NCI-H128 (cell line): Measurements from ENCODE around the gene TTBK2.

ENCODE experiments used
- DNase-seq: peaks from one replicate; lab custom pipeline; 2025; ENCODE audit not compliant: unreplicated experiment; lab: John Stamatoyannopoulos, UW

TTBK2 gene

DNA sequence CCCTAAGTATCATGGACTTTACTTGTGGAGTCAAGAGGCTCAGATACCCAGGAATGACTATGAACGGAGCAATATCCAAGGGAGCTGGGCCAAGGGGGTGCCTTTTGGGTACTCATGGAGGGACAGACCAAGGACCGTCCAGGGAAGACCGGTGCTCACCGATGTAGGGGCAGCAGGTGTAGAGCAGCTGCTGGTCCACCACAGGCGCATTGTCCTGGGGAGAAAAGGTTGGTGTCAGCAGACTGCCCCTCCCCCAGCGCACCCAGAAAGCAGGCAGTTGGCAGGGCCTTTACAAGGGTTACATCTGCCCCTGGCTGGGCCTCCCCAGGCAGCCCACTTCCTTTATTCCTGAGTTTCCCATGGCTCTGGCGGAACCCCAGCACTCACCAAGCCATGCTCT is 191.2 kb downstream of the TTBK2 start:
- DNase-seq: no peak

DNA sequence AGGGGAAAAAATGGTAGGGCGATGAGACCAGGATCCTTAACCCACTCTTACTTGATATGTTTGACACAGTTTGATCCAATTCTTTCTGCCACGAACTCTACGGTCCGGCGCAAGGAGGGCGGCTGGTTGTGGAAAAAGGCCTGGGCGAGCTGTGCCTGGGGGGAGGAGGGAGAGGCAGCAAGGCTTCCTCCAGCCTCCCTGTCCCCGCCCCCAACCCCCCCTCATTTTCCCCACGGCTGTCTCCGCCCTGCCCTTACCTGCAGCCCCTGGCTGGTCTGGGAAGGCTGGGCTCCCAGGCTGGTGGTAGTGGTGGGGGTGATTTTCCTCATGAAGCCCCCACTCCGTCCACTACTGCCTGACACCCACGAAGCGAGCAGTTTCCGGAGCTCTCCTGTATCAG is 191.6 kb downstream of the TTBK2 start:
- DNase-seq: no peak

DNA sequence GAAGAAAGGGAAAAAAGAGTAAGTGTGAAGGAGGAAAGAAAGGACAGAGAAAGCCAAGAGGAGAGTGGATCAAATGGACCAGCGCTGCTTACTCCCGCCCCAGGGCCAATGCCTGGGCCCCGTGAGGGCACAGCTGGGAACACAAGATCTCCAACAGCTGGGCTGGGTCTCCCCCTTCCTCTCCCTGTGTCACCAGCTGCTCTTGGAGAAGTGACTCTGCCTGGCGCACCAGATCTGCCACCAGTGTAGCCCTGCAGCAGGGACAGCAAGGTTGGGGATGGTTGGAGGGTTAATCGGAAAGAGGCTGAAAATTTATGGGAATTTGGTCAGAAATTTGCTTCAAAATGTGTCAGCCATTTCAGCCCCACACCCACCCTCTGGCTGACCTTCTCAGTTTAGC is 192.0 kb downstream of the TTBK2 start:
- no peak for DNase-seq

DNA sequence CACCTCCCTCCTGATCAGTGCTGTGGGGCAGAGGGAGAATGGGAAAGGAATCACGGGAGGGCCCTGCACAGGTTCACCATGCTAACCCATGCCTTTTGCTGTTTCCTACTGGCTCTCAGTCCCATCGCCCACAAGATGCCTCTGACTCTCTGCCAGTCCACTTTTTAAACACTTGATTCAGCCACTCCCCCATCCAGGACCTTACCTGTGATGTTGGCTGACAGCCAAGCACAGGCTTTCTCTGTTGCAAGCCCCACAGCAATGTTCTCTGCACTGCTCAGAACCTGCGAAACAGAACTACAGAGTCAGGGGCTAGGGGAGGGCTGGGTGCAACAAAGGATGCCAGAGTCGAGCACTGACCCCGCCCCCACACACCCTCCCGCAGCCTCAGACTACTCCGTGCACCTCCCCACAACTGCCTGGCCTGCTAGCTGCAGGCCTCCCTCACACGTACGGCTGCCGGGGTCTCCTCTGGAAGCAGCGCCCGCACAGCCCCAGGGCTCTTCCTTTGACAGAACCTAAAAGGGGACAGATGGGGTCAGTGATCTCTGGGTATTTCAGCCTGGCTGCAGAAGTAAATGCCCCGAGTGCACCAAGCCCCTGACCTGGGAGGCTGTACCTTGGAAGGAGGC is 192.7 kb downstream of the TTBK2 start:
- DNase-seq: peak; percentile 8

DNA sequence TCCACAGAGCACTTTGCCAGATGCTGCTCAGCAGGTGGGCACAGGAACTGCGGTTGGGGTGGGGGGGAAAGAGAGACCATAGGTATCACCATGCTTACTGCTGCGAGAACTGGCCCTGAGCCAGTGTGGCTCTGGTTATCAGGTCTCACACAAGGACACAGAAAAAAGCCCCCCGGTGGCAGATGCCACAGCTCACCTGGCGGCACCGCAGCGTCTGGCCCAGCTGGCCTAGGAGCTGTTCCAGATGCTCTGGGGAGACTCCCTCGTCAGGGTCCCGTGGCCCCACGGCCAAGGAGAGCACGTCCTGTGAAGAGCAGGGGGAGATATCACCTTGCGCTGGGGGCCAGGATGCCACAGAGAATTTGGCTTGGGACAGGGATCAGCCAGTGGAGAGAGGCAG is 194.5 kb downstream of the TTBK2 start:
- DNase-seq: no peak

DNA sequence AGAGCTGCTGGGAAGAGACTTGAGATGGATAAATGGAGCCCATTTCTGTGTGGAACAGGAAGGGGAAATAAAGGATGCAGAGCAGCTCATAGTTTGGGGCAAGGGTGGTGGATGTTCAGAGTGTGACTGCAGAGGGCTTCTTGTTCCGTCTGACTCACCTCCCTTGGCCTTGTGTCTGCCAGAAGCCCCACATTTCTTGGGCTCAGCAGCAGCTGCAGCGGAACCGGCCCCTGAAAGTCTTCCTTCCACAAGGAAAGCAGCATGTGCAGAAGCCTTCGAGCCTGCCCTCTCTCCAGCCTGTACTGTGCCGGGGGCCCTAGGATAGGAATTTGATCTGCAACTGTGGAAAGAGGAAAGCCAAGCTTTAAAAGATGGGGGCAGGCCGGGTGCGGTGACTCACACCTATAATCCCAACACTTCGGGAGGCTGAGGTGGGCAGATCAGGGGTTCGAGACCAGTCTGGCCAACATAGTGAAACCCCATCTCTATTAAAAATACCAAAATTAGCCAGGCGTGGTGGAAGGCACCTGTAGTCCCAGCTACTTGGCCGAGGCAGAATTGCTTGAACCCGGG is 195.2 kb downstream of the TTBK2 start:
- no peak for DNase-seq

DNA sequence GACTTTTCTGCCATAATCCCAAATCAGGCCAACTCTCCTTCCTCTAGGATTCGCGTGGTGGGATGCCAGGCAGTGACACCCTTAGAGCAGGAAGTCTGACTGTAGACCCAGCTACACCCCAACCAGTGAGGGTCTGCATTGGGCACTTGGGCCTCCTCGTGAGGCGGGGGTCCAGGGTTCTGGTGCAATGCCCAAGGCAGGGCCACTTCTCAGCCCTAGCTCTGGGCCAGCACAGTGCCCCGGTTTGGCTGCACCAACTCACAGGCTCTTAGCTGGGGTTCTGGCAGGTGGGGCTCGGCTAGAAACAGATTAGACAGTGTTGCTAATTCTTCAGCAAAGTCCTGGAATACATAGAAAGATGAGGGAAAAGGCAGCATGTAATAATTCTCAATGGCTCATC is 196.3 kb downstream of the TTBK2 start:
- DNase-seq: no peak

DNA sequence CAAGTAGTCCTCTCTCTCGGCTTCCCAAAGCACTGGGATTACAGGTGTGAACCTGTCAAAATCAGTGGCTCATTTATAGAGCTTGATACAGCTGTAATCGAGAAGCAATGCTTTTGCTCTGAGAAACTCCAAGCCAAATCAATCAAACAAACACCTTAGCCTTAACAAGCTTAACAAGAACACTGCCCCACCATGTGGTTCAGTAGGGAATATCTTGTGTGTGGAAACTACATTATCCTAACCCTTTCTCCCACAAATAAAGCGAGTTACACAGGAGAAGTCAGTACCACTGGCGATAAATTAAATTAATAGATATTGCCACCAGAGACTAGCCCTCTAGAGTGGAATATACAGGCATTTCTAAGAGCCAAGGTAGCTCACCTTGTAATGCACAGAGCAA is 197.5 kb downstream of the TTBK2 start:
- no peak for DNase-seq

DNA sequence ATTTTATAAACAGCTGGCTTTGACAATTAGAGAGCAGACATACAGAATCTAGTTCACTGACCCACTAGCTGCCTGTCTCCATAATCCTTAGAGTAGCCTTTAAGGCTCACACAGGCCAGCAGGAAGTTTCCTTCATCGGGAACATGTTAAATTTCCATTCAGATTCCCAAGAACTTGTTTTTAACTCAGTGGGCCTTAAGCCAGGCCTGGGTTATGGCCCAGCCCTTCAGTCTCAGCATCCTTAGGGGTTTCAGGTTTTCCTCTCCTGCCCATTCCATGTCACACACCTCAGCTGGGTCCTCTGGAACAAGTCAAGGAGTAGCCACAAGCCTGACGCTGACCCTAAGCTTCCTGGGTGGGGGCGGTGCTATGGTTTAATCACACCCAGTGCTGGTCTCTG is 198.7 kb downstream of the TTBK2 start:
- no peak for DNase-seq

DNA sequence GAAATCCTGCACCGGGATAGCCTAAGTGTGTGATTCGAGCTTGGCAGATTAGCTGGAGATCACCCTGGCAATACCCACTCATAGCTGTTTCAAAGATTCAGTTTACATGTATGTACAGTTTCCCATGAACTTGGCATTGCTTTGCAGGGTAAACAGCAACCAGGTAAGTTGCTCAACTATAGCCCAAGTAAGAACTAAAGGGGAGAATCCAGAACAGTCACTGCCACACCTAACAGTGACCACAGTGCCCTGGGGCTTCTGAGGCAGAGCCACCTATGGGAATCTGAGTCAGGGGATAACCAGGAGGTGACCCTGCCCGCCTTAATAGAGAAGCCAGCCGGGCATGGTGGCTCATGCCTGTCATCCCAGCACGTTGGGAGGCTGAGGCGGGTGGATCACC is 199.6 kb downstream of the TTBK2 start:
- no peak for DNase-seq

DNA sequence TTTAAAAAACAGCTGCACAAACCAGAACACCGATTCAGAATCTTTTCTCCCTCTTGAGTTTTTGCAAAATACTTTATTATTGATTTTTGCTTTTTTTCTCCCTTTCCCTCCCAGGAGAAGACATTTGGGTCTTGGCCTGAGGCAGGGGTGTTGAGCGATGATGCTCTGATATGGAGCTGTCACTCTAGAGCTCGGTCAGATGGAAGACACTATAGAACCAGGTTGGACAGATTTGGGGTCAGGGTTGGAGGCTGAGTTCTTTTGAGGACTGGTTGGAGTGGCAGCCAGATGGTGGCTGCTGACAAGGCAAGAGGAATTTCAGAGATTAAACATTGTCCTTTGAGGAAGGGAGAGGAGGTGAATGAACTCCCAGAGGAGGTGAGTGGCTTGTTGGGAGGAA is 200.5 kb downstream of the TTBK2 start:
- no peak for DNase-seq

DNA sequence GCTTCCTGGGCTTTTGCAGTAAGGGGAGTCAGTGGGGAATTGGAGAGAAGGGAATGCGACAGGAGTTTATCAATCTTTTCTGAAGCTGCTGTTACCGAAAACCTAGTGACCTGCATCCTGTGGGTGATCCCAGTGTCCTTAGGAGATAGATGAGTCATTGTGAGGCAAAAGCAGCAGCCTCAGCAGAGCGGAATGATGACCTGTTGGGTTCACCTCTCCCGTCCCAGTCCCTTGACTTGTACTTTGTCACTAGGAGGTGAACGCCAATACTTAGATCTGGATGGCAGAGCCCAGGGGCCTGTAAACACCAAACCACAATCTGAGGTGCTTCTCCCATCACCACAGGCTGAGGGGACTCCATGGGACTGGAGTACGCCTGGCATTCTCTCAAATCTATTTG is 201.5 kb downstream of the TTBK2 start:
- DNase-seq: no peak

DNA sequence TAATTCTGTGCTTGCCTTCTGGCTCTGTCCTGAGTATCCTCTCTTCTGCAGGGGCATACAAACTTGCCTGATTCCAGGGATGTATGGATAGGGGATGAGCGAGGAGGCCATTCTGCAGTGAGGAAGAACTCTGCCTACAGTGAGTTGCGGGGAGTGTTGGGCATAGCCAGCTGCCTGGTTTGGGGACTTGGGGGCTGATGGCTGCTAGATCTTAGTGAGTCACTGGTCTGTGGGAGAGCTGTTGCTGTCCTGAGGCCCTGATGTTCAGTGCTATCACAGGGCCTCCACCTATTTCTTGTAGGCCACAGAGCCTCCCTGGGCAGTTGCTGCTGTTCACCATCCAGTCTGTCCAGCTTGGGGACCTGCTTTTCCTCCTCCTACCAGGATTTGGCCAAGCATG is 204.0 kb downstream of the TTBK2 start:
- DNase-seq: no peak

DNA sequence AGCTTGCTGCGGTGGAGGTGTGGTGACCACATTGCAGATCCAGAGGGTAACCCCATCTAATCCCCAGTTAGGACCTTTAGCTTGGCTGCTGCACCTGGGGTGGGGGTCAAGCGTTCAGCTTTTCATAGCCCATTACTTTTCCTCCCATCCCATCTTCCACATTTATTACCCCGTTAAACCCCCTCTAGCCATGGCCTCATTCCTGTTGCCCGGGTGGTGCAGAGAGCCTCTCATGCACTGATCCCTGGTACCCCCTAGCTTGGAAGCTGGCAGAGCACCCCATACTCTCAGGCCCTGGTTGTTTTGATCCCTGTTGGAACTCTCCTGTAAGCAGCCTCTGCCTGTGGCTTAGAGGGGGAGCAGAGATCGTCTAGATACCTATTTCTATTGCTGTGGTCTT is 204.5 kb downstream of the TTBK2 start:
- no peak for DNase-seq

DNA sequence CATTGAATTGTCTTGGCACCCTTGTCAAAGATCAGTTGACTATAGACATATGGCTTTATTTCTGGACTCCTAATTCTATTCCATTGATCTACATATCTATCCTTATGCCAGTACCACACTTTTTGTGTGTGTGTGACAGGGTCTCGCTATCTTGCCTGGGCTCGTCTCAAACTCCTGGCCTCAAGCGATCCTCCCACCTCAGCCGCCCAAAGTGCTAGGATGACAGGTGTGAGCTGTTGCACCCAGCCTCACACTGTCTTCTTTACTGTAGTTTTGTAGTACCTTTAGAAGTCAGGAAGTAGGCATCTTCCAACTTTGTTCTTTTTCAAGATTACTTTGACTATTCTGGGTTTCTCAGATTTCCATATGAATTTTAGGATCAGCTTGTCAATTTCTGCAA is 208.0 kb downstream of the TTBK2 start:
- no peak for DNase-seq

DNA sequence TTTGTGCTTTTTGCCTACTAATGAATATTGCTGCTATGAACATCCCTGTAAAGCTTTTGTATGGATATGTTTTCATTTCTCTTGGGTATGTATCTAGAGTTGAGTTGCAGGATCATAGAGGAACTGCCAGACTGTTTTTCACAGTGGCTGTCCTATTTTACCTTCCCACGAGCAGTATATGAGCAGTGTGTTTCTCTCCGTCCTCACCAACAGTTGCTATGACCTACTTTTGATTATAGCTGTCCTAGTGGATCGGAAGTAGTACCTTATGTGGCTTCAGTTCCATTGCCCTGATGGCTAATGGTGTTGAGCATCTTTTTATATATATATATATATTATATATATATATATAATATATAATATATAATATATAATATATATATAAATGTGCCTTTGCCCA is 208.8 kb downstream of the TTBK2 start:
- DNase-seq: no peak

DNA sequence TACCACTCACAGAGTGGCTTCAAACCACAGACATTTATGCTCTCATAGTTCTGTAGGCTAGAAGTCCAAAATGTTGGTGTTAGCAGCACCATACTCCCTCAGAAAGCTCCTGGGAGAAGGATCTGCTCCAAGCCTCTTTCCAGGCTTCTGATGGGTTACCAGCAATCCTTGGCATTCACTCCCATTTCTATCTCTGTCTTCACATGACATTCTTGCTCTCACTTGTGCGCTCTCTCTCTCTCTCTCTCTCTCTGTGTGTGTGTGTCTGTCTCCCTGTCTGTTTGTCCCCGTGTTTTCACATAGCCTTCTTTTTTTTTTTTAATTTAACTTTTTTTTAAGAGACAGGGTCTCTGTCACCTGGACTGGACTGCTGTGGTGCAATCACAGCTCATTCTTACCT is 209.9 kb downstream of the TTBK2 start:
- no peak for DNase-seq

DNA sequence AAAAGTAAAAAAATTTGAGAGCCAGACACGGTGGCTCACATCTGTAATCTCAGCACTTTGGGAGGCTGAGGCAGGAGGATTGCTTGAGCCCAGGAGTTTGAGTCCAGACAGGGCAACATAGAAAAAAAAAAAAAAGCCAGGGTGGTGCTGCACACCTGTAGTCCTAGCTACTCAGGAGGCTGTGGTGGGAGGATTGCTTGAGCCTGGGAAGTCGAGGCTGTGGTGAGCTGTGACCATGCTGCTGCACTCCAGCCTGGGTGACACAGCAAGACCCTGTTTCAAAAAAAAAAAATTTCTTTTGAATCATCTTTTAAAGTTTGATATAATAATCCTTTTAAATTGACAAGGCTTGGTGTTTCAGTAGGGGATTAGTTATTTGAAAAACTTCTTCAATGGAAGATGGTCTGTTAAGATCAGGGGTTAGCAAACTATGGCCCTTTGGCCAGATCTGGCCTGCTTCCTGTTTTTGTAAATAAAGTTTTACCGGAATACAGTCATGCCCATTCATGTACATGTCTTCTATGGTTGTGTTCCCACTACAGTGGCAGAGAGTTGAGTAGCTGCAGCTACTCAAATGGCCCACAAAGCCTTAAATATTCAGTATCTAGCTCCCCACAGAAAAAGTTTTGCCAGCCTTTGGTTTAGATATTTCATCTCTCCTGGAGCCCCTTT is 212.6 kb downstream of the TTBK2 start:
- no peak for DNase-seq

DNA sequence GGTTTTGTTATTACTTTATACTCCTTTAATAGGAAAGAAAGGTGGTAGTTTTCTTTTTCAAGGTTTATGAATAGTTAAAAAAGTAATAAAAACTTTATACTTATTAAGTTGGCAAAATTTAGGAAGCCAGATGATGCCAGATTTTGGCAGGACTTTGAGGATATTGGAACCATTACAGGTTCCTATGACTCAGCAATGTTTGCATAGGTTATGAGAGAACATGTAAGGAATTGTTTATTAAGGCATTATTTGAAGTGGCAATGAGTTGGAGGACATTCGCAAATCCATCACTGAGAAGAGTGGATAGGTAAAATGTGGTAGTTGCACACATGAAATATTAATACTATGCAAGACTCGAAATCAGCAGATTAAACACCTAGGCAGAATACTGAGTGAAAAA is 213.5 kb downstream of the TTBK2 start:
- no peak for DNase-seq

DNA sequence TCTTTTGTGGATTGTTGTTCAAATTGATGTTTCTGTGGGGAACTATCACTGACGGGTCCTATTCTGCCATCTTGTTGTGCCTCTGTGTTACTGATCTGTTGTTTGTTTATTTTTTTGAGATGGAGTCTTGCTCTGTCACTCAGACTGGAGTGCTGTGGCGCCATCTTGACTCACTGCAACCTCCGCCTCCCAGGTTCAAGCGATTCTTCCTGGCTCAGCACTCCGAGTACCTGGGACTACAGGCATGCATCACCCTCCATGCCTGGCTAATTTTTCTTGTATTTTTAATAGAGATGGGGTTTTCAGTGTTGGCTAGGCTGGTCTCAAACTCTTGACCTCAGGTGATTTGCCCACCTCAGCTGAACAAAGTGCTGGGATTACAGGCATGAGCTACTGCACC is 215.2 kb downstream of the TTBK2 start:
- DNase-seq: no peak

DNA sequence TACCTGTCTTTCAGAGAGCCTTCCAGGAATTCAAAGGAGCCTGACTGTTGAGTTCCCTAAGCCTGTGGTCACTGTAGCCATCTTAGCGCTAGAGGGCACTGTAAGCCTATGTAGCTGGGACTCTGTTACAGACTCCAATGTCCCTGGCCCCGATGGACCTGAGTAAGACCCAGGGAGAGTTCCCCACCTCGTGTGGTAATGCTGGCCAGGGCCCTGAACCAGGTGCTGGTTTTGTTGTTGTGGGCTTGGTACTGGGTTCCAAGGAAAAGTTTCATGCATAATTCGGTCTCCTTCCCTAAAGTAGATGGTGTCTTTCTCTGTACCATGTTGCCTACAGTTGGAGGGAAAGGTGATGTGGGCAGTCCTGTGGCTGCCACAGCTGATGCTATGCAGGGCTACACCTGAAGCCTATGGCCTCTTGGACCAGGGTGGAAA is 216.1 kb downstream of the TTBK2 start:
- peak; percentile 21 for DNase-seq

DNA sequence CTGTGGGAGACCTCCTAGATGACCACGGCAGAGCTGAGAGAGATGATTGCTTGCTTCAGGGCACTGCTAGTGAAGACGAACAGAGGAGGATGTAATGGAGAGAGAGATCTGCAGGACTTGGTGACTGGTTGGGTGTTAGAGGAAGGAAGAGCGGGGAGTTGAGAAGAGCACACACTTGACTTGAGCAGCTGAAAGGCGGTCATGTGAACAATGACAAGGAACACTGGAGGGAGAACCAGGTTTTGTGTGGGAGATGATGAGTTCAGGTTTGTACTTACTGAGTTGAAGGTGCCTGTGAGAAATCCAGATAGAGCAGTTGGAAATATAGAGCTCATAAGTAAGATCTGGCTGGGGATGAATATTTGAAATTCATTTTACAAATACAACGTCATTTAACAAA is 224.0 kb downstream of the TTBK2 start:
- DNase-seq: no peak

DNA sequence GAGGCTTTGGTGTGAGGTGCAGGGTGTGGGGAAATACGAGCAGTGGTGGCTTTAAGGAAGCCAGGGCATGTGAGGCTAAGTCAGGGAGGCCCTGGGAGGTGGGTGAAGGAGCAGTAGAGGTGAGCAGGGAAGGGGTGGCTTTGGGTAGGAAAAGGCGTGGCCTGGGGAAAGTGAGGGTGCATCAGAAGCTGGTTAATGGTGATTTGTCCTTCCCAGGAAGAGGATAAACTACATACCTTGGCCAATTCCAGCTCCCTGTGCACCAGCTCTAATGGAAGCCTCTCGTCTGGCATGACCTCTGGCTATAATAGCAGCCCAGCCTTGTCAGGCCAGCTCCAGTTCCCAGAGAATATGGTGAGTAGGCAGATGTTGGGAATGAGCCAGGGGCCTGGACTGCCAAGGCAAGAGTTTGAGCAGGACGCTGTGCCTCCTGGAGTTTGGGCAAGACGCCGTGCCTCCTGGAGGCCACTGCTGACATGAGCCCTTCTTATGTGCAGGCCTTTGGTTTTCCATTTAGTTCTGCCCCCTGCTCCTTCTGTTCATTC is 225.0 kb downstream of the TTBK2 start:
- DNase-seq: no peak
